ENCODE measurements around the gene TARBP1. TPM values are rescaled to one million over a fixed set of nuclear protein-coding genes. Genes with fewer than 3 reads are reported as not detected.

Gene TARBP1
- total and polyA plus RNA-seq, 2 of the 8 experiments (the other 6 are each of a cell fraction or from before 2014, with no cell fraction given): 21.9 to 32.3 TPM

DNA sequence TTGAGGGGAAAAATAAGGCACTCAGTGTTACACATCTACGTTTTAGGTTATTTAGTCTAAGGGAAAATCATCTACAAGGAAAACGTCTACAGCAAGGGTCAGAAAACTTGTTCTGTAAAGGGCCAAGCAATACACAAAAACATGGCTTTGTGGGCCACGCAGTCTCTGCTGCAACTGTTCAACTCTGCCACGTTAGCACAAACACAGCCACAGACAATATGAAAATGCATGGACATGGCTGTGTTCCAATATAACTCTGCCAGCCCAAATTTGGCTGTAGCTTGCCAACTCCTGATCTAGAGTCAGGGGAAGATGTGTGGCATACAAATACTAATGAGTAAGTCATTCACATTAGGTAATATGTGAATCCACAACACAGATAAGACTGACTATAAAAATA lies 65.0 kb downstream of the TARBP1 start (continued):
- no peak for TF ChIP-seq ATF2 (IDR thresholded peaks at IDR 0.05; ENCODE audit: low read length)
